ENCODE results near the gene SLC10A7. TPM values are rescaled to one million over a fixed set of nuclear protein-coding genes. Genes with fewer than 3 reads are reported as not detected.

The SLC10A7 gene
- total and polyA plus RNA-seq, 2 of the 8 experiments (the other 6 are each of a cell fraction or from before 2014, with no cell fraction given): 2.5 to 2.9 TPM

DNA sequence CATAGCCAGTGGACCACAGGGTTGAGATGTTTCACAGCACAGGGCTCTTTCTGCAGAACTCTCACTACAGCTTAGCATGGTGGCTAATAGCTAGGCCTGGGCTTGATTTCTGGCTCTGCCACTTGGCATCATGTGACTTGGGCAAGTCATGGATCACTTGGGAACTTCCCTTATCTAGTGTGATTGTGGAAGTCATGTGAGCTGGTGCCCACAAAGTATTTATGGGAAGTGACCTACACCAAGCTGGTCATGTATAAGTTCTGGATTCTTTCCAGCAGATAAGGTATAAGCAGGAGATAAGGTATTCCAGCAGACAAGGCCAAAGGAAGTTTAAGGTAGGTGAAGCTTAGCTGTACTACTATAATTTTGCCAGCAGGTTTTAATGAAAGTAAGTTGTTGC lies 246.4 kb downstream of the SLC10A7 start:
- CTCF ChIA-PET (ENCODE audit: partially characterized antibody): interaction anchor here (1.0 to 1.9 kb wide), 3 partner anchors 12 to 17 kb away, joined by 3 to 6 read pairs (median 6); no protein-coding TSS in a partner anchor
- H3K9me3 ChIP-seq (ENCODE audit: insufficient read depth in 2 of 2, low read depth in 1 of 2, low read length in 1 of 2): no peaks in the 10 kb centered on the region
- no peak for DNase-seq (ENCODE audit: low read depth in 1 of 2, low spot score in 2 of 2)
- H4K8ac ChIP-seq (ENCODE audit: extremely low read depth, insufficient read depth, low read length): no peak overlapping the region
- H3K18ac ChIP-seq (ENCODE audit: extremely low read depth, low read length): no peak overlapping the region
- H3K27ac ChIP-seq (ENCODE audit: low read depth, low read length): no peak overlapping the region
- FAIRE-seq: no peak
- H4K20me1 ChIP-seq (replicated peaks in 1 of 2; ENCODE audit: control insufficient read depth in 1 of 2, insufficient read depth in 2 of 2, low read length in 2 of 2): no peaks in the 10 kb centered on the region
- no peak overlapping the region for H3K4ac ChIP-seq (replicated peaks; ENCODE audit: insufficient read length, low read depth, low read length)
- H4K91ac ChIP-seq (replicated peaks; ENCODE audit: insufficient read length, low read length): no peak overlapping the region
- no peaks in the 10 kb centered on the region for H3K79me1 ChIP-seq (ENCODE audit: low read depth, low read length)
- no peak overlapping the region for H3K56ac ChIP-seq (replicated peaks; ENCODE audit: insufficient read length, low read depth, low read length)
- H3K79me2 ChIP-seq (ENCODE audit: control insufficient read depth in 1 of 2, insufficient read depth in 2 of 2, low read length in 2 of 2): no peaks in the 10 kb centered on the region
- POLR2A ChIA-PET (ENCODE audit: partially characterized antibody): no interaction called here
- H2BK12ac ChIP-seq (ENCODE audit: low read depth, low read length): no peak overlapping the region
- no peak overlapping the region for H2BK120ac ChIP-seq (replicated peaks; ENCODE audit: low read depth, low read length)
- H2BK5ac ChIP-seq (ENCODE audit: low read depth, low read length): no peak overlapping the region
- no peak overlapping the region for H2AFZ ChIP-seq (ENCODE audit: low read length)
- H4K5ac ChIP-seq (ENCODE audit: insufficient read length, low read depth, low read length): no peak overlapping the region
- H3K36me3 ChIP-seq (ENCODE audit: control insufficient read depth in 2 of 4, insufficient read depth in 4 of 4, low read length in 3 of 4): no peaks in the 10 kb centered on the region
- no peaks in the 10 kb centered on the region for H3K4me1 ChIP-seq (replicated peaks in 1 of 4; ENCODE audit: control insufficient read depth in 3 of 4, insufficient read depth in 4 of 4, low read length in 3 of 4)
- peaks cover 0 to 1% (median 0%) of the 10 kb centered on the region in 4 experiments; a peak in 1 of 7 replicates for H3K27me3 ChIP-seq (replicated peaks in 1 of 4; ENCODE audit: control insufficient read depth in 3 of 4, extremely low read depth in 1 of 4, insufficient read depth in 3 of 4, low read length in 3 of 4)
- H3K4me2 ChIP-seq (ENCODE audit: insufficient read depth in 1 of 2, low read depth in 2 of 2, low read length in 2 of 2): no peak overlapping the region
- no peak overlapping the region for H3K4me3 ChIP-seq (ENCODE audit: extremely low read depth in 1 of 4, insufficient read depth in 2 of 4, low read depth in 3 of 4, low read length in 4 of 4)
- no peak overlapping the region for H3K9ac ChIP-seq (replicated peaks in 1 of 4; ENCODE audit: extremely low read depth in 1 of 4, low read depth in 3 of 4, low read length in 3 of 4)
- H2AK5ac ChIP-seq (ENCODE audit: low read depth, low read length): no peak overlapping the region
- H3K14ac ChIP-seq (ENCODE audit: insufficient read length): no peak overlapping the region
- no peak overlapping the region for H2BK15ac ChIP-seq (ENCODE audit: low read length)
- H3K23ac ChIP-seq (ENCODE audit: insufficient read length): no peak overlapping the region
- no peaks in the 10 kb centered on the region for H3K23me2 ChIP-seq (ENCODE audit: low read depth, low read length)
- TF ChIP-seq BACH1 (IDR thresholded peaks at IDR 0.05; ENCODE audit: low read length) (no peak), EP300 (IDR thresholded peaks at IDR 0.05; ENCODE audit: borderline replicate concordance in 1 of 2, low read depth in 2 of 2, low read length in 2 of 2) (no peak), RFX5 (IDR thresholded peaks at IDR 0.05; ENCODE audit: borderline replicate concordance, low read depth, low read length) (no peak), CHD2 (IDR thresholded peaks at IDR 0.05; ENCODE audit: low read length) (no peak)
- no peak overlapping the region for H2BK20ac ChIP-seq (ENCODE audit: low read length)
